CD4-positive, alpha-beta memory T cell (primary cell): ENCODE data around the gene SCML1. TPM values are rescaled to one million over a fixed set of nuclear protein-coding genes. Genes with fewer than 3 reads are reported as not detected.

Experiments
- CTCF ChIA-PET: fragments of 350-600 bp; sonication (Branson Sonifier 250); formaldehyde crosslinking; loops from one replicate; lab custom pipeline; 2021; ENCODE audit warnings: inconsistent platforms; ENCODE audit not compliant: partially characterized antibody; lab: Charles Lee
- POLR2A ChIA-PET: fragments of 350-600 bp; sonication (Branson Sonifier 250); formaldehyde crosslinking; loops from one replicate; lab custom pipeline; 2021; ENCODE audit not compliant: partially characterized antibody; lab: Charles Lee
- DNase-seq, 5 donors: peaks; one replicate each; pipeline versions ENCODE4 v3.0.0 to v3.0.0-alpha.2; 2020 to 2022; ENCODE audit warnings: mixed read lengths in 1 of 5
- H3K27ac ChIP-seq: one replicate; pipeline ENCODE4 v1.7.0; 2013; ENCODE audit warnings: low read depth, low read length
- H3K27me3 ChIP-seq: 2 replicates; pipeline ENCODE4 v1.7.0; 2013; ENCODE audit warnings: mild to moderate bottlenecking, low read length, moderate library complexity; ENCODE audit not compliant: insufficient read depth
- H3K36me3 ChIP-seq: 2 replicates; pipeline ENCODE4 v1.7.0; 2013; ENCODE audit warnings: mild to moderate bottlenecking, low read length, moderate library complexity; ENCODE audit not compliant: insufficient read depth
- H3K4me1 ChIP-seq: 2 replicates; pipeline ENCODE4 v1.7.0; 2013; ENCODE audit warnings: mild to moderate bottlenecking, low read length, moderate library complexity; ENCODE audit not compliant: insufficient read depth
- H3K4me3 ChIP-seq, 2 donors: one replicate each; pipeline ENCODE4 v1.7.0; 2013; ENCODE audit warnings: low read length in 2 of 2, mild to moderate bottlenecking in 1 of 2
- H3K9me3 ChIP-seq, 2 donors: one replicate each; pipeline ENCODE4 v1.7.0; 2013; ENCODE audit warnings: low read length in 2 of 2, control low read depth in 1 of 2; ENCODE audit not compliant: control insufficient read depth in 1 of 2
- H3K27ac Mint-ChIP-seq, 7 donors: one replicate each; pipeline ENCODE4 v1.8.0; 2020 to 2021; ENCODE audit warnings: mixed read lengths in 7 of 7, mild to moderate bottlenecking in 6 of 7, inconsistent platforms in 3 of 7, moderate library complexity in 3 of 7
- H3K27me3 Mint-ChIP-seq, 2 donors: one replicate each; pipeline ENCODE4 v1.8.0; 2020 to 2021; ENCODE audit warnings: mixed read lengths in 2 of 2
- H3K36me3 Mint-ChIP-seq, 2 donors: one replicate each; pipeline ENCODE4 v1.8.0; 2020 to 2021; ENCODE audit warnings: mixed read lengths in 2 of 2, inconsistent platforms in 1 of 2, mild to moderate bottlenecking in 1 of 2
- H3K4me1 Mint-ChIP-seq, 4 donors: one replicate each; pipeline ENCODE4 v1.8.0; 2020 to 2021; ENCODE audit warnings: mixed read lengths in 4 of 4, mild to moderate bottlenecking in 1 of 4
- H3K4me3 Mint-ChIP-seq, 8 donors: one replicate each; pipeline ENCODE4 v1.8.0; 2020 to 2021; ENCODE audit warnings: mixed read lengths in 8 of 8, mild to moderate bottlenecking in 7 of 8, moderate library complexity in 6 of 8, inconsistent platforms in 3 of 8
- H3K9me3 Mint-ChIP-seq, 8 donors: one replicate each; pipeline ENCODE4 v1.8.0; 2020 to 2021; ENCODE audit warnings: mixed read lengths in 8 of 8, mild to moderate bottlenecking in 5 of 8, inconsistent platforms in 3 of 8, moderate library complexity in 1 of 8
- intact Hi-C: fragments of 100-400 bp; cut with micrococcal nuclease; formaldehyde crosslinking; loops from one replicate; pipeline ENCODE4 v1.15.1; 2023
- polyA plus RNA-seq, 2 donors: library from polyadenylated mRNA; unstranded; fragments of 300-500 nt; fragmentation: Illumina TruSeq; gene quantifications; one replicate each; pipeline ENCODE4 v1.2.3, GENCODE V29; 2021
- total RNA-seq, 2 experiments: library from RNA; stranded (reverse); gene quantifications; one replicate each; pipeline ENCODE4 v1.2.3, GENCODE V29; 2021

Gene SCML1
- total and polyA plus RNA-seq, 4 experiments from 2014 or later = 1.6 to 18.0 (median 8.4) TPM

- no peak overlapping the region for H3K4me3 ChIP-seq
- no peaks in the 10 kb centered on the region for H3K36me3 ChIP-seq
- no peak overlapping the region for H3K27ac Mint-ChIP-seq
- intact Hi-C loops = no loop called here
- POLR2A ChIA-PET = no interaction called here
- H3K4me1 Mint-ChIP-seq = no peaks in the 10 kb centered on the region
- H3K27ac ChIP-seq = no peak overlapping the region
- peaks cover 0 to 2% (median 0%) of the 10 kb centered on the region in 8 donors for H3K9me3 Mint-ChIP-seq
- no peaks in the 10 kb centered on the region for H3K36me3 Mint-ChIP-seq
- no peaks in the 10 kb centered on the region for H3K9me3 ChIP-seq
- no peaks in the 10 kb centered on the region for H3K4me1 ChIP-seq
- CTCF ChIA-PET = no interaction called here
- H3K4me3 Mint-ChIP-seq = no peak overlapping the region
- DNase-seq = no peak
- H3K27me3 Mint-ChIP-seq = no peaks in the 10 kb centered on the region
- H3K27me3 ChIP-seq = no peaks in the 10 kb centered on the region
Measured at GRCh38 chrX:17725181-17725580, 12.1 kb upstream of the SCML1 start.

DNA sequence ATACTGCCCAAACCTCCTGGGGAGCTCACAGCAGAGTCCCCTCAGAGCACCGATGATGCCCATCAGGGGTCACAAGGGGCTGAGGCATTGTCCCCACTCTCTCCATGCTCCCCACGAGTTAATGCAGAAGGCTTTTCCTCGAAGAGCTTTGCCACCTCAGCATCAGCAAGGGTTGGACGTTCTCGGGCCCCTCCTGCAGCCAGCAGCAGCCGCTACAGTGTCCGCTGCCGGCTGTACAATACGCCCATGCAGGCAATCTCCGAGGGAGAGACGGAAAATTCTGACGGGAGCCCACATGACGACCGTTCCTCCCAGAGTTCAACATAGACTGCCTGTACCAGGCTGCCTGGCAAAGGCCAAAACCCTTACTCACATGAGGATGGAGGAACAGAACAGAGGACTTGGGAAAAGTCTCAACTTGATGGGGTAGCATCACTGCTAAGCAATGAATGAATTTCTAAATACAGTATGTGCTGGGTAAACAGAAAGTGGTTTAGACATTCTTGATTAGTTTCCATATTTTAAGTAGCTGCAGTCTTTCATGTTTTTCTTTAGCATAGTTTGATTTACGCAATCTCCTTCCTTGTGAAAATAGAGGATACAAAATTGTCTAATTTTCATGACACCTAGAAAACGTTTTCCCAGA is 5.0 kb upstream of the SCML1 start:
- Mint-ChIP-seq H3K36me3 (no peaks in the 10 kb centered on the region), H3K27me3 (peaks cover 0 to 3% of the 10 kb centered on the region in 2 donors), H3K4me1 (peaks cover 0 to 8% (median under 1%) of the 10 kb centered on the region in 4 donors), H3K4me3 (no peak overlapping the region), H3K27ac (no peak overlapping the region), H3K9me3 (peaks cover 0 to 2% (median 0%) of the 10 kb centered on the region in 8 donors)
- Histone ChIP-seq H3K4me3 (no peak overlapping the region), H3K4me1 (no peaks in the 10 kb centered on the region), H3K9me3 (no peaks in the 10 kb centered on the region), H3K36me3 (no peaks in the 10 kb centered on the region), H3K27me3 (no peaks in the 10 kb centered on the region), H3K27ac (no peak overlapping the region)
- POLR2A ChIA-PET = no interaction called here
- intact Hi-C loops = loop anchor here (10.0 kb wide), 2 partner anchors 1253 to 1877 kb away; partner anchors contain the start of genes AP1S2 and PHKA2
- CTCF ChIA-PET = no interaction called here
- no peak for DNase-seq

DNA sequence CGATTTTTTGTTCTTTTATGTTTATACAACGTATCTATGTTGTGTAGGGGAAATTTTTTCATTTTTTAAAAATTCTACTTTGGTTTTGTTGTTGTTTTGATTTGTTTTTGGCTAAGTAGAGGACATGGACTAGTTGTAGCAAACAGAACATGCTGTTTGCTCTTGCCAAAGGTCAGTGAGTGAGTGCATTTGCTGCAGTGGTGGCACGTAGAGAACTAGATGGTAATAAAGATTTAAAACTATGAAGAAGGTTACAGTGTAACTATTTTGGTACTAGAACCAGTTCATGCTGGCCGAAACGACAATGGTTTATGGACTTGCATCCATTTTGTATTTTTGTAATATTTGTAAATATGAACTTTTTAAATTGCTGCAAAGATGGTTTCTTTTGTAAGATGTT is 1.9 kb upstream of the SCML1 start:
- Histone ChIP-seq H3K27ac (no peak overlapping the region), H3K9me3 (no peaks in the 10 kb centered on the region), H3K27me3 (no peaks in the 10 kb centered on the region), H3K4me3 (no peak overlapping the region), H3K4me1 (peaks cover 12% of the 10 kb centered on the region), H3K36me3 (no peaks in the 10 kb centered on the region)
- ChIA-PET POLR2A (no interaction called here), CTCF (no interaction called here)
- peaks cover 0 to 2% (median 0%) of the 10 kb centered on the region in 8 donors for H3K9me3 Mint-ChIP-seq
- peaks cover 0 to 3% of the 10 kb centered on the region in 2 donors for H3K27me3 Mint-ChIP-seq
- peaks cover 11 to 29% (median 16%) of the 10 kb centered on the region in 4 donors for H3K4me1 Mint-ChIP-seq
- peaks cover 0 to 3% of the 10 kb centered on the region in 2 donors for H3K36me3 Mint-ChIP-seq
- no peak overlapping the region for H3K4me3 Mint-ChIP-seq
- no peak for DNase-seq
- intact Hi-C loops = loop anchor here (5.0 to 10.0 kb wide), 3 partner anchors 937 to 1881 kb away; partner anchors contain the start of genes AP1S2, PHKA2 and RS1
- H3K27ac Mint-ChIP-seq = no peak overlapping the region

- intact Hi-C loops = loop anchor here (5.0 to 10.0 kb wide), 3 partner anchors 936 to 1882 kb away; partner anchors contain the start of genes AP1S2, PHKA2 and RS1
- DNase-seq = peak in 1 of 5 donors; percentile 2
- Mint-ChIP-seq H3K4me1 (peaks cover 11 to 33% (median 21%) of the 10 kb centered on the region in 4 donors), H3K27me3 (peaks cover 0 to 3% of the 10 kb centered on the region in 2 donors), H3K27ac (peak overlapping the region; percentile 81 to 98 (median 90)), H3K36me3 (peaks cover 0 to 3% of the 10 kb centered on the region in 2 donors), H3K9me3 (peaks cover 0 to 4% (median 0%) of the 10 kb centered on the region in 8 donors), H3K4me3 (peak overlapping the region; percentile 83 to 97 (median 90))
- H3K36me3 ChIP-seq = no peaks in the 10 kb centered on the region
- POLR2A ChIA-PET = no interaction called here
- peak overlapping the region in 1 of 2 donors; percentile 50 for H3K4me3 ChIP-seq
- CTCF ChIA-PET = no interaction called here
- no peaks in the 10 kb centered on the region for H3K9me3 ChIP-seq
- no peaks in the 10 kb centered on the region for H3K27me3 ChIP-seq
- peaks cover 15% of the 10 kb centered on the region for H3K4me1 ChIP-seq
- peak overlapping the region; percentile 51 for H3K27ac ChIP-seq
Measured at GRCh38 chrX:17736478-17736855, 826 bp upstream of the SCML1 start.

DNA sequence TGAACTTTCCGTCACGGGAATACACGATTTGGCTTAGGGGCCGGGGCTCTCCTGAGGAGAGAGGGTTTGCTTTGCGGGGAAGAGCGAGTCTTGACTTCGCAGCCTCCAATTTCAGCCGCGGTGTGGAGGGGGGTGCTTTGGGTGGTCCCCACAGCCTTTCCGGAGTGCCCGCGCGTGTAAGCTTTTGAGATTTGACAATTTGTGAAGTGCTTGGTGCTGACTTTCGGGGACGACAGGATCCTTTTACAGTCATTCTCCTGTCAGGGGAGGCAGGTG is 355 bp downstream of the SCML1 start:
- H3K9me3 ChIP-seq = no peaks in the 10 kb centered on the region
- ChIA-PET POLR2A (interaction anchor here (0.8 kb wide), 1 partner anchor 83 kb away, joined by 3 read pairs; no protein-coding TSS in a partner anchor), CTCF (no interaction called here)

GRCh38 chrX:17737986-17738713 is 857 bp downstream of the SCML1 start:
- Histone ChIP-seq H3K4me1 (peaks cover 15% of the 10 kb centered on the region), H3K9me3 (no peaks in the 10 kb centered on the region), H3K4me3 (peak overlapping the region in 1 of 2 donors; percentile 49), H3K27ac (peak overlapping the region; percentile 73), H3K27me3 (no peaks in the 10 kb centered on the region), H3K36me3 (no peaks in the 10 kb centered on the region)
- peaks cover 0 to 3% of the 10 kb centered on the region in 2 donors for H3K27me3 Mint-ChIP-seq
- intact Hi-C loops = loop anchor here (1.0 to 10.0 kb wide), 5 partner anchors 687 to 1883 kb away; partner anchors contain the start of genes AP1S2, CDKL5, PDHA1 and PHKA2
- CTCF ChIA-PET = no interaction called here
- H3K9me3 Mint-ChIP-seq = peaks cover 0 to 1% (median 0%) of the 10 kb centered on the region in 8 donors
- peaks cover 0 to 3% of the 10 kb centered on the region in 2 donors for H3K36me3 Mint-ChIP-seq
- POLR2A ChIA-PET = interaction anchor here (1.1 kb wide), 1 partner anchor 83 kb away, joined by 3 read pairs; no protein-coding TSS in a partner anchor
- H3K27ac Mint-ChIP-seq = peak overlapping the region; percentile 86 to 98 (median 90)
- DNase-seq = peak; percentile 68 to 82 (median 71)
- H3K4me1 Mint-ChIP-seq = peaks cover 11 to 33% (median 24%) of the 10 kb centered on the region in 4 donors
- peak overlapping the region; percentile 86 to 97 (median 90) for H3K4me3 Mint-ChIP-seq

More for the DNA sequence above, 355 bp downstream of the SCML1 start:
- H3K27ac ChIP-seq = peak overlapping the region; percentile 73
- Mint-ChIP-seq H3K27me3 (peaks cover 0 to 3% of the 10 kb centered on the region in 2 donors), H3K36me3 (peaks cover 0 to 3% of the 10 kb centered on the region in 2 donors), H3K4me3 (peak overlapping the region; percentile 86 to 97 (median 90)), H3K27ac (peak overlapping the region; percentile 86 to 98 (median 90)), H3K4me1 (peaks cover 11 to 33% (median 23%) of the 10 kb centered on the region in 4 donors), H3K9me3 (peaks cover 0 to 1% (median 0%) of the 10 kb centered on the region in 8 donors)
- H3K4me3 ChIP-seq = peak overlapping the region in 1 of 2 donors; percentile 49
- intact Hi-C loops = loop anchor here (1.0 to 10.0 kb wide), 5 partner anchors 688 to 1883 kb away; partner anchors contain the start of genes AP1S2, CDKL5, PDHA1 and PHKA2
- no peaks in the 10 kb centered on the region for H3K27me3 ChIP-seq
- peaks cover 15% of the 10 kb centered on the region for H3K4me1 ChIP-seq
- H3K36me3 ChIP-seq = no peaks in the 10 kb centered on the region
- DNase-seq = no peak
